NCI-H345 (cell line): ENCODE results near the gene FDX2.
"Not testable (repeated sequence)": the region's sequence is repeated elsewhere in the genome, so short reads cannot be mapped to it uniquely, and the experiment has no call there.

Source experiments
- DNase-seq: peaks from one replicate; lab custom pipeline; 2025; lab: John Stamatoyannopoulos, UW

The FDX2 gene

GRCh38 chr19:10315335-10316214, at the start of gene FDX2:
Gene FDX2, minus strand, starts transcription at chr19:10316015. Its CDS starts 19 bp downstream, at chr19:10315996.
- DNase-seq = peak; percentile 92

- no peak for DNase-seq
Measured at GRCh38 chr19:10365518-10365917, 49.7 kb upstream of the FDX2 start.

GRCh38 chr19:10364644-10365043, 48.8 kb upstream of the FDX2 start:
- DNase-seq = no peak

- no peak for DNase-seq
Measured at GRCh38 chr19:10363789-10364281, 48.0 kb upstream of the FDX2 start.

- DNase-seq = no peak
Measured at GRCh38 chr19:10362259-10362658, 46.4 kb upstream of the FDX2 start.

GRCh38 chr19:10361569-10362011, 45.8 kb upstream of the FDX2 start:
- no peak for DNase-seq

- DNase-seq = no peak
Measured at GRCh38 chr19:10356431-10356830, 40.6 kb upstream of the FDX2 start.

- no peak for DNase-seq
Measured at GRCh38 chr19:10353793-10354391, 38.1 kb upstream of the FDX2 start.

GRCh38 chr19:10352764-10353671, 37.2 kb upstream of the FDX2 start:
- DNase-seq = no peak

GRCh38 chr19:10346509-10346908, 30.7 kb upstream of the FDX2 start:
- no peak for DNase-seq

- no peak for DNase-seq
Measured at GRCh38 chr19:10344780-10345179, 29.0 kb upstream of the FDX2 start.

- DNase-seq = no peak
Measured at GRCh38 chr19:10343495-10343894, 27.7 kb upstream of the FDX2 start.

GRCh38 chr19:10339977-10340376, 24.2 kb upstream of the FDX2 start:
- no peak for DNase-seq

- no peak for DNase-seq
Measured at GRCh38 chr19:10339380-10339960, 23.7 kb upstream of the FDX2 start, which contains the start of gene ICAM3. Gene ICAM3, minus strand, starts transcription at chr19:10339624. Its CDS starts 10 bp downstream, at chr19:10339614.

- no peak for DNase-seq
Measured at GRCh38 chr19:10338940-10339339, 23.1 kb upstream of the FDX2 start.

GRCh38 chr19:10336725-10337124, 20.9 kb upstream of the FDX2 start:
- not testable (repeated sequence) for DNase-seq

- no peak for DNase-seq
Measured at GRCh38 chr19:10335352-10335985, 19.7 kb upstream of the FDX2 start.

GRCh38 chr19:10334588-10335351, 19.0 kb upstream of the FDX2 start:
- DNase-seq = peak; percentile 70

GRCh38 chr19:10333758-10334587, 18.2 kb upstream of the FDX2 start:
- DNase-seq = peak; percentile 56
